Body of pancreas (tissue), 4 donors: ENCODE measurements around the gene ARHGAP26.

ENCODE experiments used
- CTCF ChIP-seq, 7 experiments: fragments of 450-650 bp in 4 of 7; fragments of 200-600 bp in 3 of 7; sonication (generic) in 3 of 7; IDR thresholded peaks; one replicate each; pipeline ENCODE4 v1.5.1; 2016 to 2019; ENCODE audit warnings: antibody characterized with exemption in 7 of 7
- POLR2A ChIP-seq, 3 donors: fragments of 450-650 bp; IDR thresholded peaks; one replicate each; pipeline ENCODE4 v1.6.1; 2016; ENCODE audit warnings: antibody characterized with exemption in 3 of 3, mild to moderate bottlenecking in 2 of 3

DNA sequence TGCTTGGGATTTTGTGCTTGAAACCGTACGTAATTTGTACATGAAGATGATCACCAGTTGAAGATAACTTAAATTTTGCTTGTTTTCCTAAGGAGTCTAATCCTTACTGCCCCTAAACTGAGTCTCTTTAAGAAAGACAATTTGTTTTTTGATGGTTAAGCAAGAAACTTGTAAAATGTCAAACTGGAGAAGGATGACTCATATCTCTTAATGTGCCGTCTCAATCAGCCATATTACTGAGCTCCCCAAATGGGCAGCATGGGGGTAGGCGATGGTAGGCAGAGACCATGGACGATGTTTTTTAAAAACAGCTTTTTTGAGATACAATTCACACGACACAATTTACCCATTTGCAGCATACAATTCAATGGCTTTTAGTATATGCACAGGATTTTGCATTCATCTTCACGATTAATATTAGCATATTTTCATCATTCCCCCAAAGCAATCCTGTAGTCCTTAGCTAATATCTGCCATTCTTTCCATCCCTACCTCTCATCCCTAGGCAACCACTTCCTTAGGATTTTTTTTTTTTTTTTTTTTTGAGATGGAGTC is 14.3 kb downstream of the ARHGAP26 start:
- no peak for TF ChIP-seq CTCF (IDR thresholded peaks at IDR 0.05)
- no peak for TF ChIP-seq POLR2A (IDR thresholded peaks at IDR 0.05)
